Ishikawa (cell line): ENCODE results near the gene MAP3K5.

ENCODE experiments used
- CEBPB ChIP-seq: IDR thresholded peaks from 2 replicates; pipeline ENCODE4 v1.6.1; 2012
- CREB1 ChIP-seq: IDR thresholded peaks from 2 replicates; pipeline ENCODE4 v1.6.1; 2012; ENCODE audit warnings: low read depth
- EGR1 ChIP-seq: IDR thresholded peaks from 2 replicates; pipeline ENCODE4 v1.6.1; 2012
- EP300 ChIP-seq: IDR thresholded peaks from 2 replicates; pipeline ENCODE4 v1.6.1; 2012; ENCODE audit warnings: borderline replicate concordance
- FOXM1 ChIP-seq: IDR thresholded peaks from 2 replicates; pipeline ENCODE4 v1.6.1; 2012; ENCODE audit warnings: low read depth, borderline replicate concordance
- NFIC ChIP-seq: IDR thresholded peaks from 2 replicates; pipeline ENCODE4 v1.6.1; 2012
- RAD21 ChIP-seq: IDR thresholded peaks from 2 replicates; pipeline ENCODE4 v1.6.1; 2012; ENCODE audit warnings: low read depth
- TAF1 ChIP-seq: IDR thresholded peaks from 2 replicates; pipeline ENCODE4 v1.6.1; 2012; ENCODE audit warnings: low read depth, mild to moderate bottlenecking
- TCF12 ChIP-seq: IDR thresholded peaks from 2 replicates; pipeline ENCODE4 v1.6.1; 2012; ENCODE audit warnings: low read depth
- TEAD4 ChIP-seq: IDR thresholded peaks from 2 replicates; pipeline ENCODE4 v1.6.1; 2012
- YY1 ChIP-seq: IDR thresholded peaks from 2 replicates; pipeline ENCODE4 v1.6.1; 2012; ENCODE audit warnings: low read depth
- ZBTB7A ChIP-seq: IDR thresholded peaks from 2 replicates; pipeline ENCODE4 v1.6.1; 2012; ENCODE audit warnings: low read depth
- TF ChIP-seq, protein P1 (sequence below): IDR thresholded peaks from 2 replicates; pipeline ENCODE4 v1.6.1; 2012; ENCODE audit warnings: low read depth, mild to moderate bottlenecking
- TF ChIP-seq, protein P2 (sequence below): IDR thresholded peaks from 2 replicates; pipeline ENCODE4 v1.6.1; 2012
- TF ChIP-seq, protein P3 (sequence below): IDR thresholded peaks from 2 replicates; pipeline ENCODE4 v1.6.1; 2012

The MAP3K5 gene

DNA sequence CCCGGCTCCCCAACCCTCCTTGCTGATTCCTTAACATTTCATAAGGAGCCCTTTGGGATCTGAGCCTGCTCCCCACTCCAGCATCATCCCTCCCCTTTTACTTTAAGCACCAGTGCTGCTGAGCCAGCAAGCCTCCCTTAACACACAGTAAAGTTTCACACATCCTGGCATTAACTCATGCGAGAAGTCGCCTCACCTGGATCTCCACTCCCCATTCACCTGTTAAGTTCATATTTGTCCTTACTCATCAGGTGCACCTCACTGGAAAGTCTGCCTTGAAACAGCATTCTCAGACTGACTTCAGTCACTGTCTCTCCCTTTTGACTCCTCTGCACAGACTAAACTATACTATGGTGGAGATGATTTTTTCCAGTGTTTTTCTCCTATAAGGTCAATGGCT is 194.2 kb downstream of the MAP3K5 start:
- TF ChIP-seq EGR1 = no peak
- TF ChIP-seq YY1 = no peak
- TF ChIP-seq, protein P1, sequence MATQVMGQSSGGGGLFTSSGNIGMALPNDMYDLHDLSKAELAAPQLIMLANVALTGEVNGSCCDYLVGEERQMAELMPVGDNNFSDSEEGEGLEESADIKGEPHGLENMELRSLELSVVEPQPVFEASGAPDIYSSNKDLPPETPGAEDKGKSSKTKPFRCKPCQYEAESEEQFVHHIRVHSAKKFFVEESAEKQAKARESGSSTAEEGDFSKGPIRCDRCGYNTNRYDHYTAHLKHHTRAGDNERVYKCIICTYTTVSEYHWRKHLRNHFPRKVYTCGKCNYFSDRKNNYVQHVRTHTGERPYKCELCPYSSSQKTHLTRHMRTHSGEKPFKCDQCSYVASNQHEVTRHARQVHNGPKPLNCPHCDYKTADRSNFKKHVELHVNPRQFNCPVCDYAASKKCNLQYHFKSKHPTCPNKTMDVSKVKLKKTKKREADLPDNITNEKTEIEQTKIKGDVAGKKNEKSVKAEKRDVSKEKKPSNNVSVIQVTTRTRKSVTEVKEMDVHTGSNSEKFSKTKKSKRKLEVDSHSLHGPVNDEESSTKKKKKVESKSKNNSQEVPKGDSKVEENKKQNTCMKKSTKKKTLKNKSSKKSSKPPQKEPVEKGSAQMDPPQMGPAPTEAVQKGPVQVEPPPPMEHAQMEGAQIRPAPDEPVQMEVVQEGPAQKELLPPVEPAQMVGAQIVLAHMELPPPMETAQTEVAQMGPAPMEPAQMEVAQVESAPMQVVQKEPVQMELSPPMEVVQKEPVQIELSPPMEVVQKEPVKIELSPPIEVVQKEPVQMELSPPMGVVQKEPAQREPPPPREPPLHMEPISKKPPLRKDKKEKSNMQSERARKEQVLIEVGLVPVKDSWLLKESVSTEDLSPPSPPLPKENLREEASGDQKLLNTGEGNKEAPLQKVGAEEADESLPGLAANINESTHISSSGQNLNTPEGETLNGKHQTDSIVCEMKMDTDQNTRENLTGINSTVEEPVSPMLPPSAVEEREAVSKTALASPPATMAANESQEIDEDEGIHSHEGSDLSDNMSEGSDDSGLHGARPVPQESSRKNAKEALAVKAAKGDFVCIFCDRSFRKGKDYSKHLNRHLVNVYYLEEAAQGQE = no peak
- TF ChIP-seq RAD21 = no peak
- no peak for TF ChIP-seq NFIC
- no peak for TF ChIP-seq CREB1
- no peak for TF ChIP-seq TEAD4
- TF ChIP-seq, protein P2, sequence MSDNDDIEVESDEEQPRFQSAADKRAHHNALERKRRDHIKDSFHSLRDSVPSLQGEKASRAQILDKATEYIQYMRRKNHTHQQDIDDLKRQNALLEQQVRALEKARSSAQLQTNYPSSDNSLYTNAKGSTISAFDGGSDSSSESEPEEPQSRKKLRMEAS = no peak
- TF ChIP-seq TAF1 = no peak
- no peak for TF ChIP-seq CEBPB
- TF ChIP-seq, protein P3, sequence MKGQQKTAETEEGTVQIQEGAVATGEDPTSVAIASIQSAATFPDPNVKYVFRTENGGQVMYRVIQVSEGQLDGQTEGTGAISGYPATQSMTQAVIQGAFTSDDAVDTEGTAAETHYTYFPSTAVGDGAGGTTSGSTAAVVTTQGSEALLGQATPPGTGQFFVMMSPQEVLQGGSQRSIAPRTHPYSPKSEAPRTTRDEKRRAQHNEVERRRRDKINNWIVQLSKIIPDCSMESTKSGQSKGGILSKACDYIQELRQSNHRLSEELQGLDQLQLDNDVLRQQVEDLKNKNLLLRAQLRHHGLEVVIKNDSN = no peak
- no peak for TF ChIP-seq TCF12
- no peak for TF ChIP-seq FOXM1
- no peak for TF ChIP-seq EP300
- no peak for TF ChIP-seq ZBTB7A

DNA sequence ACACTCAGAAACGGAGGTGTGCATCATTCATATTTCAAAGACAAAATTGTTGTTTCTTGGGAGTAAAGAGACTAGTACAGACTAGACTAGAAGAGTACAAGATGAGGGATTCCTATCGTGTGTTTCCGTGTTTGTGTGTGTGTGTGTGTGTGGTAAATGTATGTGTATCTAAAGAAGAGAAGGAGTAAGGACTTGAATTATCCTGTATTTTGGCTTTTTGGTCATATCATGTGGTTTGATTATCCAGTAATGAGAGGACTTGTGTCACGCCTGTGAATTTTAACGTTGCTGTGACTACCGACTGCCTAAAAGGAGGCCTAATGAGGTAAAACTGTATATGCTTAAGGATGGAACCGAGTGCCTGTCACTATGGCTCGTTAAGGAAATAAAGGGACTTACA is 197.6 kb downstream of the MAP3K5 start:
- TF ChIP-seq NFIC = no peak
- no peak for TF ChIP-seq TCF12
- no peak for TF ChIP-seq CREB1
- TF ChIP-seq, protein P1 = no peak
- TF ChIP-seq TAF1 = no peak
- TF ChIP-seq ZBTB7A = no peak
- TF ChIP-seq, protein P3 = no peak
- TF ChIP-seq, protein P2 = no peak
- no peak for TF ChIP-seq FOXM1
- TF ChIP-seq RAD21 = no peak
- no peak for TF ChIP-seq YY1
- no peak for TF ChIP-seq CEBPB
- TF ChIP-seq EP300 = no peak
- TF ChIP-seq EGR1 = no peak

DNA sequence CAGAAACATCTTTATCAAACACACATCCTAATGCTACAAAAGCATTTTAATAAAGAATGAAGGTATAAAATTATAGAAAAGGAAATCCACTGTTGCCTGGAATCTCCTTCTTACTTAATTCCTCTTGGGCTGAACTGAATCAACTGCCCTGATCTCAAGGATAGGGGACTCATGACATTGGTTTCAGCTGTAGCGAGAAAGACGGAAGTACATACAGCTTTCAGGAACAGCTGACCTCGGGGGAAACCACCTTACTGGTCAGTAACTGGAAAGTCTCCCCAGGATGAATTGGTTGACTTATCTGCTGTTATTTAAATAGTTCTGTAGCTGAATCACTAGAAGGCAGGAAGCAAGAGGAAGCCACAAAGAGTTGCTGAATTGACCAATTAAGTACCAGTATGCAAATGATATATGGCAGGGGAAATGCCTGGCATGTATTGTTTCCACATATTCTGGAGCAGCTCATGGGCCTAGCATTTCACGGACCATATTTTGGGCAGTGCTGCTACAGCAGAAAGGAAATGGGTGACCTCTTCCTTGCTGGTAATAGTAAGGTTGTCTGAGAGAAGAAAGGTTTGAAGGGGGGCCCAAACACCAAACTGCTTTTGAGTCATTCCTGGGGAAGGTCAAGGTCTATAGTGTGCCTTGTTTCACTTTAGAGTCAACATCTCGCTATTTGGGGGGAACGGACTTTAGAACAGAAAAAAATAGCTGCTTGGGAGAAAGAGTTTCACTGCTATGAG is 198.4 kb downstream of the MAP3K5 start:
- TF ChIP-seq, protein P3 = peak; percentile 64
- TF ChIP-seq, protein P2 = peak; percentile 33; the same call in 1 of the 2 replicates
- 0 out of 2 replicates have a peak, but pooled peaks have one; percentile 65 for TF ChIP-seq FOXM1
- no peak for TF ChIP-seq ZBTB7A
- peak; percentile 61 for TF ChIP-seq TEAD4
- TF ChIP-seq CEBPB = no peak
- no peak for TF ChIP-seq EP300
- TF ChIP-seq CREB1 = no peak
- no peak for TF ChIP-seq YY1
- TF ChIP-seq EGR1 = no peak
- no peak for TF ChIP-seq NFIC
- 0 out of 2 replicates have a peak, but pooled peaks have one; percentile 26 for TF ChIP-seq TAF1
- no peak for TF ChIP-seq RAD21
- TF ChIP-seq TCF12 = no peak
- TF ChIP-seq, protein P1 = no peak
